Stimulated activated CD4-positive, alpha-beta T cell treated with anti-CD3 and anti-CD28 coated beads, Interleukin-4, amount 100 ng/mL, for 24 hours (primary cell): ENCODE measurements around the gene RERE.

Experiments used
- DNase-seq: peaks from one replicate; pipeline ENCODE4 v3.0.0-alpha.2; 2020

RERE gene

GRCh38 chr1:8370046-8370881 is 447.2 kb downstream of the RERE start:
- no peak for DNase-seq

GRCh38 chr1:8368956-8369639 is 448.3 kb downstream of the RERE start:
- DNase-seq: no peak

DNA sequence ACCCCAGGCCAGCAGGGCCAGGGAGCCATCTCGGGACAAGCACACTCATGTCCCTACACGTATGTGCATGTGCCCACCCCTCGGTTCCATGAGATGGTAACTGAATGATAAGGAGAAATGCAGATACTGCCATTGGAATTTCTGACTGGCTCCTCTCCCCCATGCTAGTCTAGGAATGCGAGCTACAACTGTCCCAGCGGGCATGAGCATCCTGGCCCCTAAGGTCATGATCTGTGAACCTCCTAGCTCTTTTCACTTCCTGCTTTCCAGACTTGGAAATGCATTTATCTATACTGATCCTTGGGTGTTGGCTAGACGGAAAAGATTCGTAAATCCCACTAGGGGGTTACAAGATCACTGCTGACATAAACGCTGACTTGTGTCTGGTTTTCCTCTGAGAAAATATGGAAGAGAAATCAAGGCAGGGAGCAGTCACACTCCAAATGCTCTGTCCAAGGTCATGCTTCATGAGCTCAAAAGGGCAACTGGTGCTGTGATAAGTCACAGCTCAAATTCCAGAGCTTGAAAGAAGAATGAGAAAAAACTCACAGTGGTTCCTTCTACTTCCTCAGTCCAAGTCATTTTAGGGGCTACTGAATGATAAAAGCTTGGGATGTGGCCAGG is 449.8 kb downstream of the RERE start:
- no peak for DNase-seq

GRCh38 chr1:8365661-8366362 is 451.6 kb downstream of the RERE start:
- DNase-seq: no peak

DNA sequence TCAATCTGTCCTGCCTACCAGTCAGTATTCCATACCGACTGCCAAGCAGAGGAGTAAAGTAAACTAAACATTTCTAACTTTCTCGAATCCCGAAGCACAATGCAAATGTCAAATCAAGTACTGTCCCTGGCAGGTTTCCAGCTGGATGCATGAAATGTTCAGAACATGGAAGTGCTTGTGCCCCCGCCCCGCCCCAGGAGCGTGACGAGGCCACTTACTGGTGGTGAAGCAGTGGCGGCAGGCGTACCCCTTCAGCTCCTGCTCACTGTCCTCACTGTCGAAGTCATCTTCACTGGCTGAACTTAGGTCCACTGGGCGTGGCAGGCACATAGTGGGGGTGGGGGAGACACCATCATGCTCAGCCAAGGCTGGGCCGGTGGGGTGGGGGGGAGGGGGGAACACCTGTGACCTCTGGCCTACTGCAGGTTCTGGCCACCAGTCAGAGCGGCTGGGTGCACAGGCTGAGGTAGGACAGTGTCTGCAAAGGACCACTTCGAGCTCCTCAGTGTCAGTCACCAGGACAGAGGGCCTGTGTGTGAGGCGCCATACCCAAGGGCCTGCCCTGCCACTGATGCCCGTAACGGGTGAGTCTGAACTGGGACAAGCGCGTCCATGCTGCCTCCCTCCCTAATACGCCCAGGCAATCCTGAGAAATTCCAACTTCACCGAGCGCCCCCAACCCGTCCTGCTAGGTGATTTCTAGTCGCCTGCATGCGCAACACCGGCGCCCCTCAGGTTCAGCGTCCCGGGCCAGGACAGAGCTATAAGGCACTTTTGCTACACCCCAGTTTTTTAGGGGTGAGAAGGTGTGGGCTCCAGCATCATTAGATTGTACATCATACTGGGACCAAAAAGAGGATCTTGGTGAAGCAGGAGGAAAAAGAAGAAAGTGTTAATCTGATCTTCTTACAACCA is 452.7 kb downstream of the RERE start:
- no peak for DNase-seq

- no peak for DNase-seq
Measured at GRCh38 chr1:8363767-8364301, 453.6 kb downstream of the RERE start.

GRCh38 chr1:8363186-8363766 is 454.2 kb downstream of the RERE start:
- no peak for DNase-seq

DNA sequence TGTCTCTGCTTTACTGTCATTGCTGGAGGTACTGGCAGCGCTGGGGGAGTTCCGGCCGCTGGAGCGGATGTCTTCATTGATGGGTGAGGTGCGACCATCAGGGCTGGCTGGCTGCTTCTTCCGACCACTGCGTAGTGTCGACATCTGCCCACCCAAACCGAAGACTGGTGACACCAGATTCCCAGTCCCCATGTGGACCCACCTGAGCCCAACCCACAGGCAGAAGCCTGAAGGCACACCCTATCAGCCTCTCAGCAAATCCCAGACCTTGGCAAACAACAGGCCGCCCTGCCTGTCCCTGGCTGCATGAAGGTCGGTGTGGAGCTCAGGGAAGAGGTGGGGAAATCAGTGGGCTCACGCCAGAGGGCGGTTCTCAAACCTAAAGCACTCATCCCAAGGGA is 454.7 kb downstream of the RERE start:
- no peak for DNase-seq

DNA sequence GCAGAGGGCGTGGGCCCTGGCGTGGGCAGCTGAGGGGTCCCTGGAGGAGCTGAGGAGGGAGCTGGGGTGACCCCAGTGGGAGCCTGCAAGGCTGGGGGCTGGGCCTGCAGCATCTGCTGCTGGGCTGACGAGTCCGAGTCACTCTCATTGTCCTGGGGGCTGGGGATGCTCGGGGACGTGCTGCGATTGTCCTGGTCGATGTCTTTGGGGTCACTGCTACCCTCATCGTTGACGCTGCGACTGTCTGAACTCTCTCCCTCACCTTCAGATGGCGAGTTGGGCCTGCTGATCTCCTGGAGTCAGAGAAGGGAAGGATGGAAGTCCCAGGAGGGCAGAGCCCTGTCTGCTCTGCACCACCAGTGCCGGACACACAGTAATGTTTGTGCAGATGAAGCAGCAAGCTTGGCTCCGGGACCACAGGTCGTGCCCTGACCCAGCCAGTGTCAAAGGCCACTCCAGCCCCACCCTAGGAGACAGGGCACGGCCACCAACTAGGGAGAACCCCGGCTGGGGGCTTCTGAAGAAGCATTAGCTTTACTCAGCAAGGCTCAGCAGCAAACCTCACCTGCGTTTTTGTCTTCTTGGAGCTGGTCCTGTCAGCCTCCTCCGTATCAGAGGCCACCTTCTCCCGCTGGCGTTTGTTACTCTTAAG is 456.1 kb downstream of the RERE start:
- no peak for DNase-seq

DNA sequence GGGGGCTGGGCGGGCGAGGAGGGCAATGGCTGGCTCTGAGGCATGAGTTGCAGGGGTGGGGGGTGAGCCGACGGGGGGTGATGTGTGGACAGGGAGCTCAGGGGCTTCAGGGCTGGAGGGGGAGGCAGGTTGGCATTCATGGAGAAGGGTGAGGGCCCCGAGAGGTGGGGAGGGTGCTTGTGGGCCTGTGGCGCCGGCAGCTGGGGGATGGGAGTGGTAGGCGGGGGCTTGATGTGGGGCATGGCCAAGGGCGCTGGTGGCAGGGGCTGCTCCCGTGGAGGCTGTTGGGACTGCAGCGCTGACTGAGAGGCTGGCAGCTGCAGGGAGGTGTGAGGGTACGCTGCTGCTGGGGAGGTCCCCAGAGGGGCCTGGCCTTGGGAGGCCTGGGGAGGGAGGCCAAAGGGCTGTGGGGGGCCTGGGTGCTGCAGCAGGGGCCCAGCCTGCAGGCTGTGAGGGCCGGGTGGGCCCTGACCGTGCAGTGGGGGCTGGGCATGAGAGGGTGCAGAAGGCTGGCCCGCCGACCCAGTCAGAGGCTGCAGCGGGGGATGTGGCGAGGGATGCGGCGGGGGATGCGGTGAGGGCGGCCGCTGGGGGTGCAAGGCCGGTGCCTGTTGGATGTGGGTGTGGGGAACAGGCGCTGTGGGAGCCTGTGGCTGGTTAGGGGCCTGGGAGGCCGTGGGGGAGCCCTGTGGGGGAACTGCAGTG is 456.8 kb downstream of the RERE start:
- no peak for DNase-seq

GRCh38 chr1:8359617-8360481 is 457.6 kb downstream of the RERE start:
- DNase-seq: no peak

GRCh38 chr1:8358897-8359616 is 458.4 kb downstream of the RERE start:
- DNase-seq: no peak

- DNase-seq: no peak
Measured at GRCh38 chr1:8358241-8358896, 459.1 kb downstream of the RERE start.

DNA sequence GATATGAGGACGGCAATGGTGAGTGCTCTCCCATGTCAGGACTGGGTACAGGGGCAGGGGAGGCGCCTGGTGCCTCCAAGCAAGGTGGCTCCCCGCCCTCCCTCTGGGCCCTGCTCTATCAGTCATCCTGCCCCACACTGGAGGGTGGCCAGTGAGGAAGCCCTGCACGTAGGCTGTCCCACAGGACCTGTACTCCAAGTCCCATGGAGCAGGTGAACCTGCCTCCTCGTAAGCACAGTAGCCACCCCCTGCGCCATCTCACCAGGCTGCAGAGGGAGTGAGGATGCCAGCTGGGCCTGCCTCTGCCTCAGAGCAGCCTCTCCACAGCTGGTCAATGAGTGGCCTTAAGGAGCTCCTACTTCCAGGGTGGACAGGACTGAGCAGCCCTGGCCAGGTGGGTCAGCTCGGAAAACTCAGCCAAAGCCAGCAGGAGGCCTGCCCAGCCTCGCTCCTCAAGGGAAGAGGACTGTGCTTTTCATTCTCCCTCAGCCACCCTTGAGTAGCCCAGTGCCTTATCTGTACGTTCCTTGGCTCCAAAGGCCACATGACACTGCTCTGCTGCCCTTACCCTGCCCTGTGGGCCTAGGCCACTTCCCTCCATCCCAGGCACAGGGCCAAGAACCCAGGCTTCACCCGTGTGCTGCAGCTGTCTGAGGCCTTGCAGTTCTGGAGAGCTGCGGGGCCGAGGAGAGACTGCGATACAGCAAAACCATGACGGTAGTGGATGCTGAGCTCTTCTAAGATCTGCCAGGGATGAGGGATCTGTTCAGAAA is 459.9 kb downstream of the RERE start:
- no peak for DNase-seq

- no peak for DNase-seq
Measured at GRCh38 chr1:8356256-8357209, 460.9 kb downstream of the RERE start.
